Measurements from ENCODE around the gene KCNH8. TPM values are rescaled to one million over a fixed set of nuclear protein-coding genes. Genes with fewer than 3 reads are reported as not detected.

Gene KCNH8
- total RNA-seq, 1 donor from 2014 or later, result 2.3 TPM

DNA sequence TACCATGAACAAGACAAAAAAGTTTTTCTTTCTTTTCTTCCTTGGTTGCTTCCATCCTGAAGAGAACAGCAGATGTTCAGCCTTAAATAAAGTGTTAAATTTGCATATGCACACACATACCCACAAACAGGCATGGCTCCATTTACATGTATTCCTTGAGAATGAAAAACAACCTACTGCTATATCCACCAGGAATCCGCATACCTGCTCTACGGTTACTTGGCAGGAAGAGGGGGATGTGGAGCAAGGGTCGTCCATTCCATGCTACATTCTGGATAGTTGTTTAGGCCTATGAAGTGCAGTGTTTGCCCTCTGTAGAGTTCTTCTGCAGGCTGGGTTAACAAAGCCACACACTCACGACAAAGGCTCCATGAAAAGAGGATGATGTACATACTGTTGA, 322.8 kb downstream of the KCNH8 start:
- H3K79me2 ChIP-seq (ENCODE audit: low read depth), result no peaks in the 10 kb centered on the region
- peaks cover 29% of the 10 kb centered on the region for H3K4me1 ChIP-seq
- H3K9me3 ChIP-seq (ENCODE audit: low read depth), result peaks cover 16% of the 10 kb centered on the region
- H4K20me1 ChIP-seq (ENCODE audit: low read depth), result peaks cover 6% of the 10 kb centered on the region
- TF ChIP-seq EZH2phosphoT487 (IDR thresholded peaks at IDR 0.05) (no peak), EZH2 (IDR thresholded peaks at IDR 0.05) (no peak)
- TF ChIP-seq, protein P1, sequence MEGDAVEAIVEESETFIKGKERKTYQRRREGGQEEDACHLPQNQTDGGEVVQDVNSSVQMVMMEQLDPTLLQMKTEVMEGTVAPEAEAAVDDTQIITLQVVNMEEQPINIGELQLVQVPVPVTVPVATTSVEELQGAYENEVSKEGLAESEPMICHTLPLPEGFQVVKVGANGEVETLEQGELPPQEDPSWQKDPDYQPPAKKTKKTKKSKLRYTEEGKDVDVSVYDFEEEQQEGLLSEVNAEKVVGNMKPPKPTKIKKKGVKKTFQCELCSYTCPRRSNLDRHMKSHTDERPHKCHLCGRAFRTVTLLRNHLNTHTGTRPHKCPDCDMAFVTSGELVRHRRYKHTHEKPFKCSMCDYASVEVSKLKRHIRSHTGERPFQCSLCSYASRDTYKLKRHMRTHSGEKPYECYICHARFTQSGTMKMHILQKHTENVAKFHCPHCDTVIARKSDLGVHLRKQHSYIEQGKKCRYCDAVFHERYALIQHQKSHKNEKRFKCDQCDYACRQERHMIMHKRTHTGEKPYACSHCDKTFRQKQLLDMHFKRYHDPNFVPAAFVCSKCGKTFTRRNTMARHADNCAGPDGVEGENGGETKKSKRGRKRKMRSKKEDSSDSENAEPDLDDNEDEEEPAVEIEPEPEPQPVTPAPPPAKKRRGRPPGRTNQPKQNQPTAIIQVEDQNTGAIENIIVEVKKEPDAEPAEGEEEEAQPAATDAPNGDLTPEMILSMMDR (IDR thresholded peaks at IDR 0.05), result no peak
- no peaks in the 10 kb centered on the region for H3K36me3 ChIP-seq
- H3K4me3 ChIP-seq, result no peak overlapping the region
- Mint-ChIP-seq H3K9me3 (peaks cover 14% of the 10 kb centered on the region), H3K4me1 (peaks cover 28% of the 10 kb centered on the region), H3K36me3 (peaks cover 12% of the 10 kb centered on the region), H3K27me3 (ENCODE audit: insufficient read depth, low read depth) (peaks cover 5% of the 10 kb centered on the region), H3K27ac (no peak overlapping the region), H3K4me3 (no peak overlapping the region)
- H3K27ac ChIP-seq, result no peak overlapping the region
- peaks cover 16% of the 10 kb centered on the region for H3F3A ChIP-seq (ENCODE audit: low read depth)
- H3K9ac ChIP-seq, result no peak overlapping the region
- H3K27me3 ChIP-seq, result peaks cover 16% of the 10 kb centered on the region
- H3K4me2 ChIP-seq, result no peak overlapping the region
- no peak overlapping the region for H2AFZ ChIP-seq (replicated peaks)
- DNase-seq (ENCODE audit: low spot score), result no peak

DNA sequence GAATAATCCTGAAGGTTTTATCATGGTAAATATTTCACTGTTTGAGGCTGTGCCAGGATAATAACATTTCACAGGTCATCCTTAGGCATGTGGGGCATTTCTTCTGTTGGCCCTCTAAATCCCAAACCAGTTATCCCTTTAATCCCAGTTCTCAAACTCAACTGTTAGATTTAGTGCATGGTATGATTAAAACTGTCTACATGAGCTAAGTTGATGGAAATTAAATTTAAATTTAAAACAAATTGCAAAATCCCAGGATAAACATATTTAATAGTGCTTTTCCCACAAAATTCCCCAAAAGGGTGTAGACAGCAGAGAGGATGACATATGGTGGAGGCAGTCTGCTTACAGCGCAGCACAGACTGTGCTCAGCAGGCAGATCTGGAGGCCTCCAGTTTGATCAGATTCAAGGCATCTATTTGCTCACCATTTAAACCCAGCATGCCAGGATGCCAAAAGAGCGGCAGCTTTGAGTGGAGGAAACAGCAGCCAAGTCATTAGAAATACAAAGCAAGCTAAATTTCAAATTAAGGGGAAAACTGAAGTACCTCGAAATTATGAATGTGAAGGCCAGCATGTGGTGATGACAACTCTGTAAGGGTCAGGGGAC, 325.8 kb downstream of the KCNH8 start:
- Mint-ChIP-seq H3K36me3 (peaks cover 12% of the 10 kb centered on the region), H3K9me3 (peaks cover 9% of the 10 kb centered on the region), H3K4me3 (no peak overlapping the region), H3K27me3 (ENCODE audit: insufficient read depth, low read depth) (peaks cover 3% of the 10 kb centered on the region), H3K27ac (peak overlapping the region; percentile 86), H3K4me1 (peaks cover 42% of the 10 kb centered on the region)
- H3K79me2 ChIP-seq (ENCODE audit: low read depth), result no peaks in the 10 kb centered on the region
- no peak overlapping the region for H3K4me3 ChIP-seq
- H3K9me3 ChIP-seq (ENCODE audit: low read depth), result peaks cover 16% of the 10 kb centered on the region
- H2AFZ ChIP-seq (replicated peaks), result no peak overlapping the region
- H3K4me2 ChIP-seq, result no peak overlapping the region
- H3K4me1 ChIP-seq, result peaks cover 39% of the 10 kb centered on the region
- H3K9ac ChIP-seq, result no peak overlapping the region
- H3F3A ChIP-seq (ENCODE audit: low read depth), result peaks cover 22% of the 10 kb centered on the region
- H4K20me1 ChIP-seq (ENCODE audit: low read depth), result peaks cover 6% of the 10 kb centered on the region
- H3K27me3 ChIP-seq, result peaks cover 16% of the 10 kb centered on the region
- TF ChIP-seq, protein P1 (IDR thresholded peaks at IDR 0.05), result no peak
- TF ChIP-seq EZH2 (IDR thresholded peaks at IDR 0.05) (no peak), EZH2phosphoT487 (IDR thresholded peaks at IDR 0.05) (no peak)
- no peak overlapping the region for H3K27ac ChIP-seq
- no peaks in the 10 kb centered on the region for H3K36me3 ChIP-seq
- DNase-seq (ENCODE audit: low spot score), result peak; percentile 41

DNA sequence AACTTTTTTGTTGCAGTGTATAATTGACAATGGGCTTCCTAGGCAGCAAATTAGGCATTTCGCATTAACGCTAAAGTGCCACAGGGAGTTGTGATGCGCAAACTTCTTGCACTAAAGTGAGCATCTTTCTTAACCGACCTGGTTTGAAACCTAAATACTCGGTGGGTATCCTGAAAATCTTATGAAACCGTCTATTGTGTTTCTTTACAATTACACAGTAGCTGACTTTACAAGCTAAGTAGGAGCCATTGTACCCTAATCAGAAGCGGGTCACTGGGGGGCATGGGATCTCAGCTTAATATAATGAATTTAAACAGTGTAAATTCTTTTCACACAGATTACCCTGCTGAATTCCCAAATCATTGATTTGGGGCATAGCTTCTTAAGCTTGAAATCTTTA, 328.0 kb downstream of the KCNH8 start:
- TF ChIP-seq EZH2phosphoT487 (IDR thresholded peaks at IDR 0.05) (peak; percentile 100), EZH2 (IDR thresholded peaks at IDR 0.05) (no peak)
- Histone ChIP-seq H3K4me3 (peak overlapping the region; percentile 3), H2AFZ (replicated peaks) (no peak overlapping the region), H3K9me3 (ENCODE audit: low read depth) (peaks cover 17% of the 10 kb centered on the region), H3K9ac (no peak overlapping the region), H3K36me3 (no peaks in the 10 kb centered on the region), H3K4me2 (peak overlapping the region; percentile 62), H3K27me3 (peaks cover 16% of the 10 kb centered on the region), H3F3A (ENCODE audit: low read depth) (peaks cover 22% of the 10 kb centered on the region), H4K20me1 (ENCODE audit: low read depth) (peaks cover 6% of the 10 kb centered on the region), H3K4me1 (peaks cover 43% of the 10 kb centered on the region), H3K79me2 (ENCODE audit: low read depth) (no peaks in the 10 kb centered on the region), H3K27ac (peak overlapping the region; percentile 82)
- H3K36me3 Mint-ChIP-seq, result peaks cover 10% of the 10 kb centered on the region
- peak overlapping the region; percentile 84 for H3K27ac Mint-ChIP-seq
- peaks cover 49% of the 10 kb centered on the region for H3K4me1 Mint-ChIP-seq
- peak; percentile 88 for DNase-seq (ENCODE audit: low spot score)
- peaks cover 14% of the 10 kb centered on the region for H3K9me3 Mint-ChIP-seq
- no peak overlapping the region for H3K4me3 Mint-ChIP-seq
- peaks cover 3% of the 10 kb centered on the region for H3K27me3 Mint-ChIP-seq (ENCODE audit: insufficient read depth, low read depth)

DNA sequence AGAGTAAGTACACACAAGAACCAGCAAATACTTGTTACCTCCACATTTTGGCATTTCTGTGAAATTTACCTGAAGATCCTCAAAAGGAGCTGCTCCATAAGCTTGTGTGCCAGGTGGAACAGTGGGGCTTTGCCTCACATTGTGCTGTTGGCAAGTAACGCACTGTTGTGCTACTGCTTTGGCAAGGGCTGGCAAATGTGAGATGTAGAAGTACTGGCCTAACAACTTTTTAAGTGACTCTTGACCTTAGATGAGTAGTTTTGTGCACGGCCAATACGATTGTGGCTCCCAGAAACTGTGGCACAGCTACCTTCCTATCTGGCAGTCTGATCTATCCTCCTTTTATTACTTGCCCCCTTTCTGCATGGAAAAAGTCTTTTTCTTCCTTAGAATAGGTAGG, 337.0 kb downstream of the KCNH8 start:
- Histone ChIP-seq H3K27ac (no peak overlapping the region), H3K9ac (no peak overlapping the region), H2AFZ (replicated peaks) (no peak overlapping the region), H3K4me3 (no peak overlapping the region), H3K4me1 (peaks cover 7% of the 10 kb centered on the region), H3K36me3 (no peaks in the 10 kb centered on the region), H3F3A (ENCODE audit: low read depth) (no peaks in the 10 kb centered on the region), H3K9me3 (ENCODE audit: low read depth) (peaks cover 4% of the 10 kb centered on the region), H3K4me2 (no peak overlapping the region), H3K79me2 (ENCODE audit: low read depth) (no peaks in the 10 kb centered on the region), H4K20me1 (ENCODE audit: low read depth) (no peaks in the 10 kb centered on the region), H3K27me3 (no peaks in the 10 kb centered on the region)
- no peak for DNase-seq (ENCODE audit: low spot score)
- Mint-ChIP-seq H3K27me3 (ENCODE audit: insufficient read depth, low read depth) (peaks cover 2% of the 10 kb centered on the region), H3K4me3 (no peak overlapping the region), H3K27ac (peak overlapping the region; percentile 68), H3K36me3 (peaks cover 8% of the 10 kb centered on the region), H3K9me3 (peaks cover 23% of the 10 kb centered on the region), H3K4me1 (peaks cover 12% of the 10 kb centered on the region)
- TF ChIP-seq, protein P1 (IDR thresholded peaks at IDR 0.05), result no peak
- TF ChIP-seq EZH2phosphoT487 (IDR thresholded peaks at IDR 0.05), result no peak
- no peak for TF ChIP-seq EZH2 (IDR thresholded peaks at IDR 0.05)
